ENCODE measurements around the gene LSM14B. TPM values are rescaled to one million over a fixed set of nuclear protein-coding genes. Genes with fewer than 3 reads are reported as not detected.

LSM14B gene
- total RNA-seq, 1 experiment from 2014 or later, result 68.6 TPM

DNA sequence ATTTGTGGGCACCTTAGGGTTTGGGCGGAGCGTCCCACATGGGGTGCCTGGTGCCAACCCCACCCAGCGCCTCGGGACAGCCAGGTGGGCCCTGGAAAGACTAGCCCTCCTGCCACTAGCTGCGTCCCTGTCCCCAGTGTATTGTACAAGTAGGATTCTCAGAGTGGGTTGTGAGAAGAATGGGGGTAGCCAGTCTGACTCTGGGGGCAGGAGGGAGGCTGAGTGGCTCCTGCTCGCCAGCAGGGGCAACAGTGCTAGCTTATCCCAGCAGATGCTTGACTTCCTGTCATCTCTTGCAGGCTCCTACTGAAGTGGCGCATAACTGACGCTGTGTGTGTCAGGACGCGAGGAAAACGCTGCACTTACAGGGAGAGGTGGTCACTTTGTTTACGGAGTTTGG, 11.6 kb downstream of the LSM14B start:
- H3K36me3 ChIP-seq (replicated peaks; ENCODE audit: control insufficient read depth, insufficient read depth, low read length), result peaks cover 71% of the 10 kb centered on the region
- no peak overlapping the region for H3K4me3 ChIP-seq (ENCODE audit: insufficient read depth, low read depth, low read length)
- peak; percentile 84 for DNase-seq
- no peaks in the 10 kb centered on the region for H3K27me3 ChIP-seq (ENCODE audit: control insufficient read depth, insufficient read depth, low read length)

- Histone ChIP-seq H3K36me3 (replicated peaks; ENCODE audit: control insufficient read depth, insufficient read depth, low read length) (peaks cover 71% of the 10 kb centered on the region), H3K27me3 (ENCODE audit: control insufficient read depth, insufficient read depth, low read length) (no peaks in the 10 kb centered on the region), H3K4me3 (ENCODE audit: insufficient read depth, low read depth, low read length) (no peak overlapping the region)
- DNase-seq, result no peak
Observed at GRCh38 chr20:62134735-62135231, 12.5 kb downstream of the LSM14B start.

DNA sequence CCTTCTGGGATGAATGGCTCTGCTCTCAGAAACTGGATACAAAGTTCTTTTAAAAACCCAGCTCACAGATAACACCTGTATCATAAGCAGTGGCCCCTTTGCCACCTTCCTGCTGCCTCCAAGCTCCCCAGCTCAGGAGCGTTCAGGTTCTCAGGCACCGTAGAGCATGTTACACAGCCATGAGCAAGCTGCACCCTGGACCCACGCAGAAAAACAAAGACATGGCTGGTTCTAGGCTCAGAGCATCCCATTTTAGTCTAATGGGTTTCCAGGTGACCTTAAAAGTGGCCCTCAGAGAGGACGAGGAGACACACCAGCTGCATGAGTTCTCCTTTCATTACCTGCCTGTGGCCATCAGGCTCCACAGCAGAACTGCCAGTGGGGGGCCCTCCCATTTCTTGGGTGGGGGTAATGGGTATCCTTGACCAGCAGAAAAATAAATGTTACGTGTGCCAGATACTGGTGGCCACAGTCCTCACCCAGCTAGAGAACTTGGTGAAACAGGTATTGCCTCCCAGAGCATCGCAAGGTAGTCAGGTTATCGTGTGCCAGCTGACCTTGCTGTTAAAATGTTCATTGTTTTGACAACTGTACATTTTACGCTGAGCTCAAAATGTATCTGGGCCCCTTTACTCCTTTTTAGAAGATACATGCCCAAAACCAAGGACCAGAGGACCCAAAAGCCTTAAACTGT, 13.4 kb downstream of the LSM14B start:
- no peaks in the 10 kb centered on the region for H3K27me3 ChIP-seq (ENCODE audit: control insufficient read depth, insufficient read depth, low read length)
- H3K36me3 ChIP-seq (replicated peaks; ENCODE audit: control insufficient read depth, insufficient read depth, low read length), result peaks cover 74% of the 10 kb centered on the region

GRCh38 chr20:62136283-62137091, 14.2 kb downstream of the LSM14B start:
- H3K36me3 ChIP-seq (replicated peaks; ENCODE audit: control insufficient read depth, insufficient read depth, low read length), result peaks cover 67% of the 10 kb centered on the region
- no peaks in the 10 kb centered on the region for H3K27me3 ChIP-seq (ENCODE audit: control insufficient read depth, insufficient read depth, low read length)
- no peak overlapping the region for H3K4me3 ChIP-seq (ENCODE audit: insufficient read depth, low read depth, low read length)
- peak; percentile 88 for DNase-seq

More for the DNA sequence above, 13.4 kb downstream of the LSM14B start:
- no peak for DNase-seq
- H3K4me3 ChIP-seq (ENCODE audit: insufficient read depth, low read depth, low read length), result no peak overlapping the region

GRCh38 chr20:62137092-62137384, 14.8 kb downstream of the LSM14B start:
- H3K4me3 ChIP-seq (ENCODE audit: insufficient read depth, low read depth, low read length), result no peak overlapping the region
- no peaks in the 10 kb centered on the region for H3K27me3 ChIP-seq (ENCODE audit: control insufficient read depth, insufficient read depth, low read length)
- H3K36me3 ChIP-seq (replicated peaks; ENCODE audit: control insufficient read depth, insufficient read depth, low read length), result peaks cover 61% of the 10 kb centered on the region
- no peak for DNase-seq

DNA sequence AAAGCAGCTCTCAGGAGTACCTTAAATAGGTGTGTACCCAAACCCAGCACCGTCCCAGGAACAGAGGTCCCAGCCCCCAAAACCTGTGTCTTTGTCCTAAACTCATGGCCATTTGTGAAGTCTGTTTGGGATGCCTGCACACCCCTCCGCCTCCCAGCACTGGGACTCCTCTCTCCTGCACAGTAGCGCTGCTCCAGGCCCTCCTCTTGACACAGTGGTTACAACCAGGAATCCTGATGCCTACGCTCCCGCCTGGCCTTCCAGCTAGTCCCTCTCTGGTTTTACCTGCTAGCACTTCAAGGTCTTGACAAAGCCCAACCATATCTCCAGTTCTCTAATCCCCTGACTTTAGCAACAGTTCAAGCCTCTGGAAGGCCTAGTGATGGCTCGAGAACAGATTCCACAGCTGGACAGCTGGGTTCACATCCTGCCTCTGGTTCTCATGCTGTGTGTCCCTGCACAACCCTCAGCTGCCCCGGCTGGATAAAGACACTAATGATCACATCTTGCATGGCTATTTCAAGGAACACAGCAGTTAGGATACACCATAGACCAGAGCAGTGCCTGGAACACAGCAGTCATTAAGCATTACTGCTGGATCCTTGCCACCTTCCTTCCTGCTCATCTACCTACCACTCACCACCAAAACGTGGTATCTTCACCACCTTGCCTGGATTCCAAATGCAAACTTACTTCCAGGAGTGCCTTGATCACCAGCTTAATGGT, 15.4 kb downstream of the LSM14B start:
- Histone ChIP-seq H3K36me3 (replicated peaks; ENCODE audit: control insufficient read depth, insufficient read depth, low read length) (peaks cover 56% of the 10 kb centered on the region), H3K27me3 (ENCODE audit: control insufficient read depth, insufficient read depth, low read length) (no peaks in the 10 kb centered on the region), H3K4me3 (ENCODE audit: insufficient read depth, low read depth, low read length) (no peak overlapping the region)
- no peak for DNase-seq

GRCh38 chr20:62138204-62138543, 15.9 kb downstream of the LSM14B start:
- Histone ChIP-seq H3K36me3 (replicated peaks; ENCODE audit: control insufficient read depth, insufficient read depth, low read length) (peaks cover 53% of the 10 kb centered on the region), H3K27me3 (ENCODE audit: control insufficient read depth, insufficient read depth, low read length) (no peaks in the 10 kb centered on the region), H3K4me3 (ENCODE audit: insufficient read depth, low read depth, low read length) (no peak overlapping the region)
- no peak for DNase-seq

- Histone ChIP-seq H3K4me3 (ENCODE audit: insufficient read depth, low read depth, low read length) (no peak overlapping the region), H3K36me3 (replicated peaks; ENCODE audit: control insufficient read depth, insufficient read depth, low read length) (peaks cover 51% of the 10 kb centered on the region), H3K27me3 (ENCODE audit: control insufficient read depth, insufficient read depth, low read length) (no peaks in the 10 kb centered on the region)
- no peak for DNase-seq
Observed at GRCh38 chr20:62138912-62139311, 16.6 kb downstream of the LSM14B start.

DNA sequence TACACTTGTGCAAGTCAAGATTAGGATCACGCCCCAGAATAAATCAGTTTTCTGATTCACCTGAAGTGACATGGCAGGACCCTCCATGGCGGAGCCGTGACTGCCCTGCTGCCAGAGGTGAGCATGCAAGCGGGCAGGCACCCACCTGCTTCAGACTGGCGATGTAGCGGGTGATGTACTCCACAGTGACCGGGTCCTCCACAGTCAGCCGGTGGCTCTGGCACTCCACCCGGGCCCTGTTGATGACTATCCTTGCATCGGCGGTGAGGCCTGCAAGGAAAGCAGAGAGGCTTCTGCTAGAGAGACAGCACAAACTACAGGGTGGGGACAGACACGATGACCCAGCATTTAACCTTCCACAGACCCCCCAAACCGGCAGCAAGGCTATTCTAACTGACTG, 17.4 kb downstream of the LSM14B start:
- Histone ChIP-seq H3K27me3 (ENCODE audit: control insufficient read depth, insufficient read depth, low read length) (no peaks in the 10 kb centered on the region), H3K4me3 (ENCODE audit: insufficient read depth, low read depth, low read length) (no peak overlapping the region), H3K36me3 (replicated peaks; ENCODE audit: control insufficient read depth, insufficient read depth, low read length) (peaks cover 47% of the 10 kb centered on the region)
- no peak for DNase-seq

- DNase-seq, result no peak
- H3K4me3 ChIP-seq (ENCODE audit: insufficient read depth, low read depth, low read length), result no peak overlapping the region
- peaks cover 39% of the 10 kb centered on the region for H3K36me3 ChIP-seq (replicated peaks; ENCODE audit: control insufficient read depth, insufficient read depth, low read length)
- H3K27me3 ChIP-seq (ENCODE audit: control insufficient read depth, insufficient read depth, low read length), result no peaks in the 10 kb centered on the region
Observed at GRCh38 chr20:62141043-62141396, 18.7 kb downstream of the LSM14B start.

DNA sequence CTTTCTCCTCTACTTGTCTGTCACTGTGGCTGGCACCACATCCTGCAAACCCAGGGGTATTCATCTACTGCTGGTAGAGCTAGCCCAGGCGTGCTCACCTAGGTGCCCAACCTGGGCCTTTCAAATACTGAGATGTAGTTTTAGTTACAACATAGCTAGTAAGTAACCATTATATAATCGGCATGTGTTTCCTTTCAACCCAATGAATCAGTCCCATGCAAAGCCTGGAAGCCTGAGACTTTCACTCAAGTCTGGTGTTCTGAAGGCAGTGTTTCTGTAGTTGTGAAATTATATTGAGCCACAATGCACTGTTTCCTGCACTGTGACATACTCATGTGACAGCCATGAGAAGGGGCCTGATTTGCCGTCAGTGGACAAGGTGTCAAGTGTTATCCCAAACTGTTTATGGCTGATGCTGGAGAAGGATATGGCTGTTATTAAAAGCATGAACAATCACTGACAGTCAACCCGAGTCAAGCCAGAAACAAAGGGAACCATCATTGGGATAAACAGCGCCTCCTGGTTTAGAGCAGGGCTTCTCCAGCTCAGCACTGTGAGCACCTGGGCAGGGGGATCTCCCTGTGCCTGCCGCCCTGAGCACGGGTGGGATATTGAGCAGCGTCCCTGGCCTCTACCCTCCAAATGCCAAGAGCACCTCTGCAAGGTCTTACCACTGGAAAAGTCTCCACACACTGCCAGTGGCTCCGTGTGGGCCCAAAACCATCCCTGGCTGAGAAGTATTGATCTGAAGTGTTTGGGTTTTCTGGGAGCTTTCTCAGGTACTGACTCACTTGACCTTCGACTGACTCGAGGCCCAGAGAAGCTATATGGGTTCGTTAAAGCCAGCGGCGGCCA, 19.3 kb downstream of the LSM14B start:
- no peaks in the 10 kb centered on the region for H3K27me3 ChIP-seq (ENCODE audit: control insufficient read depth, insufficient read depth, low read length)
- peak; percentile 80 for DNase-seq
- H3K4me3 ChIP-seq (ENCODE audit: insufficient read depth, low read depth, low read length), result peak overlapping the region; percentile 86
- peaks cover 36% of the 10 kb centered on the region for H3K36me3 ChIP-seq (replicated peaks; ENCODE audit: control insufficient read depth, insufficient read depth, low read length)

- Histone ChIP-seq H3K36me3 (replicated peaks; ENCODE audit: control insufficient read depth, insufficient read depth, low read length) (peaks cover 33% of the 10 kb centered on the region), H3K4me3 (ENCODE audit: insufficient read depth, low read depth, low read length) (peak overlapping the region; percentile 86), H3K27me3 (ENCODE audit: control insufficient read depth, insufficient read depth, low read length) (no peaks in the 10 kb centered on the region)
- DNase-seq, result peak; percentile 79
Observed at GRCh38 chr20:62142252-62143080, 20.2 kb downstream of the LSM14B start.

DNA sequence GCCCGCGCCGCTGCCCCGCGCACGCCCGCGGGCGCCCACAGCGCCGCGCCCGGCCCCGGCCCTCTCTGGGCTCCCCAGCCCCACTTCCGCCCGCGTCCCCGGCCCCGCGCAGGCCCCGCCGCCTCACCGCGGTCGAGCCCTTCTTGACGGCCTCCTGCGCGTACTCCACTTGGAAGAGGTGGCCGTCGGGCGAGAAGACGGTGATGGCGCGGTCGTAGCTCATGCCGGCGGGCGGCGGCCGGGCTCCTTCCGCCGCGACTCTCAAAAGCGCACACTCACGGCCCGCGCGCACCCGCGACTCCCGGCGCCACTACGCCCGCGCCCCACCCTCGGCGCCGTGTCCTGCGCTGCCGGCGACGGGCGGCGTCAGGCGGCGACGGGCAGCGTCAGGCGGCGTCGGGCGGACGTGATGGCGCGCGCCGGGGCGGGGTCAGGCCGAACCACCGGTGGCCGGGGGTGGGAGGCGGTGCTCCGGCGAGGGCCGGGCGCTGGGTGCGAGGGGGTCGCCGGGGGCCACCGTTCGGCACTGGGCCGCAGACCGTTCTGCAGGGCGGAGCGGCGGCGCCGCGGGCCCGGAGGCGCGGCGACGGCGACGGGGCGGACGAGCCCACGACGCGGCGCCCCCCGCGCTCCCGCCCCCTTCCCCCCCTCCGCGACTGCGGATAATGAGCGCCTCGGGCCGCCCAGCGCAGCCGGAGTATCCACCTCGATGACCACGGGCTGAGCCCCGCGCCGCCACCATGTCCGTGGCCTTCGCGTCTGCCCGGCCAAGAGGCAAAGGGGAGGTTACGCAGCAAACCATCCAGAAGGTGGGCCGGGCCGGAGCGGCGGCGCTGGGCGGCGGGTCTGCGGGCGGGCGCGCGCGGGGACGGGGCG, 21.0 kb downstream of the LSM14B start, which contains the start of the genes PSMA7 and SS18L1:
TSS of gene PSMA7 (minus strand) at position 314 of the 876 bp plus-strand sequence. CDS start at position 223, 91 bp downstream.
TSS of gene SS18L1 (plus strand) at position 689 of the 876 bp plus-strand sequence. CDS start at position 741, 52 bp downstream.
- Histone ChIP-seq H3K36me3 (replicated peaks; ENCODE audit: control insufficient read depth, insufficient read depth, low read length) (peaks cover 24% of the 10 kb centered on the region), H3K4me3 (ENCODE audit: insufficient read depth, low read depth, low read length) (peak within 1 kb of the TSS; percentile 86), H3K27me3 (ENCODE audit: control insufficient read depth, insufficient read depth, low read length) (no peaks in the 10 kb centered on the region)
- peak; percentile 98 for DNase-seq

All from H7 (cell line).